ENCODE measurements around the gene SLCO3A1. TPM values are rescaled to one million over a fixed set of nuclear protein-coding genes. Genes with fewer than 3 reads are reported as not detected.

Gene SLCO3A1
- total RNA-seq, 2 donors from 2014 or later, result 7.2 to 11.4 TPM

- H3K4me3 ChIP-seq (ENCODE audit: low read length), result no peak overlapping the region
- no peaks in the 10 kb centered on the region for H3K9me3 ChIP-seq (ENCODE audit: control insufficient read depth, low read length)
- no peaks in the 10 kb centered on the region for H3K27me3 ChIP-seq (ENCODE audit: control insufficient read depth, insufficient read depth, low read length, poor library complexity, severe bottlenecking)
- WGBS, 2 experiments (ENCODE audit: insufficient coverage in 1 of 2, insufficient read length in 1 of 2), result 94% methylated on average over 5 to 7 of the region's 7 CpGs
- no peak overlapping the region for H3K27ac ChIP-seq (ENCODE audit: low read depth, low read length)
- H3K4me1 ChIP-seq (ENCODE audit: control insufficient read depth, insufficient read depth, low read length), result peaks cover 5% of the 10 kb centered on the region
- no peak for TF ChIP-seq CTCF (conservative IDR thresholded peaks at IDR 0.05)
- H3K36me3 ChIP-seq (ENCODE audit: control insufficient read depth, insufficient read depth, low read length), result no peaks in the 10 kb centered on the region
- H3K27me3 Mint-ChIP-seq (ENCODE audit: insufficient read depth), result no peaks in the 10 kb centered on the region
- no peaks in the 10 kb centered on the region for H3K9me3 Mint-ChIP-seq
- peaks cover 29% of the 10 kb centered on the region for H3K4me1 Mint-ChIP-seq
- no peaks in the 10 kb centered on the region for H3K36me3 Mint-ChIP-seq (ENCODE audit: low read depth)
- H3K27ac Mint-ChIP-seq, result no peak overlapping the region
- no peak overlapping the region for H3K9ac ChIP-seq (ENCODE audit: extremely low read depth, low read length, poor library complexity, severe bottlenecking)
- no peak for DNase-seq
- H3K4me3 Mint-ChIP-seq, result no peak overlapping the region
Observed at GRCh38 chr15:92075764-92076163, 222.3 kb downstream of the SLCO3A1 start.

- Mint-ChIP-seq H3K4me3 (no peak overlapping the region), H3K36me3 (ENCODE audit: low read depth) (no peaks in the 10 kb centered on the region), H3K9me3 (no peaks in the 10 kb centered on the region), H3K4me1 (peaks cover 23% of the 10 kb centered on the region), H3K27ac (no peak overlapping the region), H3K27me3 (ENCODE audit: insufficient read depth) (no peaks in the 10 kb centered on the region)
- Histone ChIP-seq H3K27ac (ENCODE audit: low read depth, low read length) (no peak overlapping the region), H3K9me3 (ENCODE audit: control insufficient read depth, low read length) (no peaks in the 10 kb centered on the region), H3K4me3 (ENCODE audit: low read length) (no peak overlapping the region), H3K36me3 (ENCODE audit: control insufficient read depth, insufficient read depth, low read length) (no peaks in the 10 kb centered on the region), H3K27me3 (ENCODE audit: control insufficient read depth, insufficient read depth, low read length, poor library complexity, severe bottlenecking) (no peaks in the 10 kb centered on the region), H3K9ac (ENCODE audit: extremely low read depth, low read length, poor library complexity, severe bottlenecking) (no peak overlapping the region), H3K4me1 (ENCODE audit: control insufficient read depth, insufficient read depth, low read length) (peaks cover 4% of the 10 kb centered on the region)
- WGBS, 2 experiments (ENCODE audit: insufficient coverage in 1 of 2, insufficient read length in 1 of 2), result 91 to 95% methylated on average over 2 to 6 of the region's 8 CpGs
- no peak for TF ChIP-seq CTCF (conservative IDR thresholded peaks at IDR 0.05)
- no peak for DNase-seq
Observed at GRCh38 chr15:92076541-92076940, 223.0 kb downstream of the SLCO3A1 start.

- TF ChIP-seq CTCF (conservative IDR thresholded peaks at IDR 0.05), result peak; percentile 90
- peaks cover 14% of the 10 kb centered on the region for H3K4me1 Mint-ChIP-seq
- H3K36me3 ChIP-seq (ENCODE audit: control insufficient read depth, insufficient read depth, low read length), result no peaks in the 10 kb centered on the region
- no peaks in the 10 kb centered on the region for H3K4me1 ChIP-seq (ENCODE audit: control insufficient read depth, insufficient read depth, low read length)
- no peaks in the 10 kb centered on the region for H3K27me3 ChIP-seq (ENCODE audit: control insufficient read depth, insufficient read depth, low read length, poor library complexity, severe bottlenecking)
- 54 to 70% methylated on average over 7 to 13 of the region's 13 CpGs for WGBS, 2 experiments (ENCODE audit: insufficient coverage in 1 of 2, insufficient read length in 1 of 2)
- no peak overlapping the region for H3K27ac ChIP-seq (ENCODE audit: low read depth, low read length)
- H3K27me3 Mint-ChIP-seq (ENCODE audit: insufficient read depth), result no peaks in the 10 kb centered on the region
- no peaks in the 10 kb centered on the region for H3K36me3 Mint-ChIP-seq (ENCODE audit: low read depth)
- no peak overlapping the region for H3K9ac ChIP-seq (ENCODE audit: extremely low read depth, low read length, poor library complexity, severe bottlenecking)
- H3K9me3 Mint-ChIP-seq, result no peaks in the 10 kb centered on the region
- no peak overlapping the region for H3K4me3 Mint-ChIP-seq
- no peaks in the 10 kb centered on the region for H3K9me3 ChIP-seq (ENCODE audit: control insufficient read depth, low read length)
- no peak overlapping the region for H3K4me3 ChIP-seq (ENCODE audit: low read length)
- DNase-seq, result peak; percentile 92
- H3K27ac Mint-ChIP-seq, result no peak overlapping the region
Observed at GRCh38 chr15:92077353-92078085, 224.0 kb downstream of the SLCO3A1 start.

All from endodermal cell (in vitro differentiated cells).